Kidney epithelial cell (primary cell): ENCODE measurements around the gene PIGR. TPM values are rescaled to one million over a fixed set of nuclear protein-coding genes. Genes with fewer than 3 reads are reported as not detected.

Source experiments
- DNase-seq: peaks from one replicate; pipeline ENCODE4 v3.0.0-alpha.2; 2010; ENCODE audit warnings: low read depth
- H3K27me3 ChIP-seq: 2 replicates; pipeline ENCODE4 v1.6.0; 2011; ENCODE audit warnings: low read length; ENCODE audit not compliant: control insufficient read depth, insufficient read depth
- H3K36me3 ChIP-seq: 2 replicates; pipeline ENCODE4 v1.5.1; 2011; ENCODE audit warnings: low read length; ENCODE audit not compliant: control insufficient read depth, insufficient read depth
- H3K4me3 ChIP-seq: 2 replicates; pipeline ENCODE4 v1.5.1; 2011; ENCODE audit warnings: low read depth, mild to moderate bottlenecking, control low read depth, low read length
- total RNA-seq: library from RNA; depleted of rRNA; stranded (reverse); fragments of >200 nt; gene quantifications from 2 replicates; pipeline ENCODE4 v1.2.3, GENCODE V29; 2015
- TF ChIP-seq, protein P1 (sequence below): IDR thresholded peaks from 2 replicates; pipeline ENCODE4 v1.5.1; 2011; ENCODE audit warnings: mild to moderate bottlenecking, moderate library complexity, low read length, control low read depth, inconsistent platforms; ENCODE audit not compliant: insufficient read depth, poor library complexity, severe bottlenecking

PIGR gene, protein sequence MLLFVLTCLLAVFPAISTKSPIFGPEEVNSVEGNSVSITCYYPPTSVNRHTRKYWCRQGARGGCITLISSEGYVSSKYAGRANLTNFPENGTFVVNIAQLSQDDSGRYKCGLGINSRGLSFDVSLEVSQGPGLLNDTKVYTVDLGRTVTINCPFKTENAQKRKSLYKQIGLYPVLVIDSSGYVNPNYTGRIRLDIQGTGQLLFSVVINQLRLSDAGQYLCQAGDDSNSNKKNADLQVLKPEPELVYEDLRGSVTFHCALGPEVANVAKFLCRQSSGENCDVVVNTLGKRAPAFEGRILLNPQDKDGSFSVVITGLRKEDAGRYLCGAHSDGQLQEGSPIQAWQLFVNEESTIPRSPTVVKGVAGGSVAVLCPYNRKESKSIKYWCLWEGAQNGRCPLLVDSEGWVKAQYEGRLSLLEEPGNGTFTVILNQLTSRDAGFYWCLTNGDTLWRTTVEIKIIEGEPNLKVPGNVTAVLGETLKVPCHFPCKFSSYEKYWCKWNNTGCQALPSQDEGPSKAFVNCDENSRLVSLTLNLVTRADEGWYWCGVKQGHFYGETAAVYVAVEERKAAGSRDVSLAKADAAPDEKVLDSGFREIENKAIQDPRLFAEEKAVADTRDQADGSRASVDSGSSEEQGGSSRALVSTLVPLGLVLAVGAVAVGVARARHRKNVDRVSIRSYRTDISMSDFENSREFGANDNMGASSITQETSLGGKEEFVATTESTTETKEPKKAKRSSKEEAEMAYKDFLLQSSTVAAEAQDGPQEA
- total RNA-seq = not detected in 2 replicates

DNA sequence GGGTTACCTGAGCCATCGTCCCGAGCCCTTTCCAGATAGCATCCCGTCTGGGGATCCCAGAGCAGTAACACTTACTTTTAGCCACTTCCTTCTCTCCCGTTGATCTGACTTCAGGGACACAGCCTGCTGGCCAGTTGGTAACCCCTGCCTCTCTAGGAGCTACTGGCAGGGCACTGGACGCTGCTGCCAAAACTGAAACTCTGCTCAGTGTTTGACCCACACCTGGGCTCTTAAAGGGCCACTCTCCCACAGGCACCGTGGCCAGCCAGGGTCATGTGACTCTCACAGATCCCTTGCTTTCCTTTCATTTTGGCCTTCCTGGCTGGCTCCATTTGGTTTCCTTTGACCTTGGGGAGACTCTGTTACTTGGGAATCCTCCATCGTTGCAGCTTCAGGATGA lies at the start of gene PIGR:
Gene PIGR, minus strand, starts transcription at position 206 of the 400 bp plus-strand sequence. CDS start 5,935 bp downstream, outside the sequence.
- no peaks in the 10 kb centered on the region for H3K27me3 ChIP-seq
- no peaks in the 10 kb centered on the region for H3K36me3 ChIP-seq
- no peak within 1 kb of the TSS for H3K4me3 ChIP-seq
- no peak for DNase-seq
- TF ChIP-seq, protein P1, sequence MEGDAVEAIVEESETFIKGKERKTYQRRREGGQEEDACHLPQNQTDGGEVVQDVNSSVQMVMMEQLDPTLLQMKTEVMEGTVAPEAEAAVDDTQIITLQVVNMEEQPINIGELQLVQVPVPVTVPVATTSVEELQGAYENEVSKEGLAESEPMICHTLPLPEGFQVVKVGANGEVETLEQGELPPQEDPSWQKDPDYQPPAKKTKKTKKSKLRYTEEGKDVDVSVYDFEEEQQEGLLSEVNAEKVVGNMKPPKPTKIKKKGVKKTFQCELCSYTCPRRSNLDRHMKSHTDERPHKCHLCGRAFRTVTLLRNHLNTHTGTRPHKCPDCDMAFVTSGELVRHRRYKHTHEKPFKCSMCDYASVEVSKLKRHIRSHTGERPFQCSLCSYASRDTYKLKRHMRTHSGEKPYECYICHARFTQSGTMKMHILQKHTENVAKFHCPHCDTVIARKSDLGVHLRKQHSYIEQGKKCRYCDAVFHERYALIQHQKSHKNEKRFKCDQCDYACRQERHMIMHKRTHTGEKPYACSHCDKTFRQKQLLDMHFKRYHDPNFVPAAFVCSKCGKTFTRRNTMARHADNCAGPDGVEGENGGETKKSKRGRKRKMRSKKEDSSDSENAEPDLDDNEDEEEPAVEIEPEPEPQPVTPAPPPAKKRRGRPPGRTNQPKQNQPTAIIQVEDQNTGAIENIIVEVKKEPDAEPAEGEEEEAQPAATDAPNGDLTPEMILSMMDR = no peak

DNA sequence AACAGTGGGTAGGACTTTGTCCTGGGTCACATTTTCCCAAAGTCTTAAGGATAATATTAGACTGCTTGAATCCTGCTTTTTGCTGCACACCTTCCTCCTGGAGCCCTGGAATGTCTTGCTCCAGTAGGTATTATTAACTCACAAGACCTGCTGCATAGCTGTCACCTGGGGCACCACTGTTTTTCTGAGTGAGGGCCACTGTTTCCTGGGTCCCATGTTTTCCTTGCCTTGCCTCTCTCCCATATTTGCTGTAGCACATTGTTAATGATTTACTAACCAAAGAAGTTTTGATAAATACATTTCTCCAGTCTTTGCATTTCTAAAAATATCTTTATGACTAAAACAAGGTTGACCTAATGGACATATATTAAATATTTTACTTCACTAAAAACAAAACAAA lies 46.5 kb upstream of the PIGR start:
- Histone ChIP-seq H3K4me3 (no peak overlapping the region), H3K27me3 (no peaks in the 10 kb centered on the region), H3K36me3 (no peaks in the 10 kb centered on the region)
- DNase-seq = no peak
- TF ChIP-seq, protein P1 = no peak

DNA sequence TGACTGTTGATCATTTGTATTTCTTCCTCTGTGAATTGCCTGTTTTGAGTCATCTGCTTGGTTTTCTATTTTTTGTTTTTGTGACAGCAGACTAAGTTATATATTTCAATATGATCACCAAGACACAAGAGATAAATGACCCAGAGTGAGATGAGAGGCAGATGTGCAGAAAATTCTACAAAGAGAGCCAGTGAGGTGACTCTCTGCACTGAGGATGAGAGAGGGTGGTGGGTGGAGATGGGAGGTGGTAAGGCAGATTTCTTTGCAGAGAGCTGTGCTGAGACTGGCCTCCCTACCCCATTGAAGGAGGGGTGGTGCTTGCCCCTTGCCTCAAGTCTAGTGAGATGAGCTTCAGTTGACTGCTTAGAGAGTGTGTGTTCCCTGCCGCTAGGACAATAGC lies 41.6 kb upstream of the PIGR start:
- TF ChIP-seq, protein P1 = no peak
- Histone ChIP-seq H3K4me3 (no peak overlapping the region), H3K36me3 (no peaks in the 10 kb centered on the region), H3K27me3 (no peaks in the 10 kb centered on the region)
- no peak for DNase-seq

DNA sequence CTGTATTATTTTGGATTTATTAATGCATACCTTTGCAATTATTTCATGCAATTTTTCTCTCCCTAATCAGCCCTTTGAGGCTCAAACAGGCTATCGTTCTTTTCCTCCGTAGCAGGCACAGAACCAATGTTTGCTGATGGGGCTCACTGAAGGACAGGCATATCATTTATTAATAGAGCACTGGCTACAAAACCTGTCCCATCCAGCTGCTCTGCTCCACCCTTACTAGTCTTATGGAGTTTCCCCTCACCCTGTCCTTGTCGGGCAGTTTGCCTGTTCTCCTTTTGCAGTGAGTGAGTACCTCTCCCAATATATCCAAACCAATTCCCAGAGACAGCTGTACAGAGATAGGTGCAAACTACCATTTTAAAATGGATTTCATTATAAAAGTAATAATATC lies 40.6 kb upstream of the PIGR start:
- no peak overlapping the region for H3K4me3 ChIP-seq
- no peaks in the 10 kb centered on the region for H3K27me3 ChIP-seq
- no peak for DNase-seq
- TF ChIP-seq, protein P1 = no peak
- H3K36me3 ChIP-seq = no peaks in the 10 kb centered on the region

DNA sequence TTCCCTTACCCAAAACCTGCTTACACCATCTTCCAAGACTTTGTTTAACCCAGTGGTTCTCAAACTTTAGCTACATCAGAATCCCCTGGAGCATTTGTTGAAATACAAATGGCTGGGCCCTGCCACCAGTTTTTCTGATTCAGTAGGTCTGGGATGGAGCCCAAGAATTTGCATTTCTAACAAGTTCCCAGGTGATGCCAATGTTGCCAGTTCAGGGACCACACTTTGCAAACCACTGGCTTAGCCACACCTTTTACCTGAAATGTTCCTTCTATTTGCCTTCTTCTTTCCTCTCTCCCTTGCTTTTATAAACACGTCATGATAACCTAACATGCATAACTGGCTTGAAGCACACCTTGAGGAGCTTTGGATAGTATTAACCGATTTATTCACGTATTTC lies 40.1 kb upstream of the PIGR start:
- no peak for DNase-seq
- H3K36me3 ChIP-seq = no peaks in the 10 kb centered on the region
- H3K27me3 ChIP-seq = no peaks in the 10 kb centered on the region
- TF ChIP-seq, protein P1 = no peak
- no peak overlapping the region for H3K4me3 ChIP-seq
